ENCODE measurements around the gene APOBEC2. TPM values are rescaled to one million over a fixed set of nuclear protein-coding genes. Genes with fewer than 3 reads are reported as not detected.

Gene APOBEC2
- total RNA-seq, 1 experiment from 2014 or later: not detected

DNA sequence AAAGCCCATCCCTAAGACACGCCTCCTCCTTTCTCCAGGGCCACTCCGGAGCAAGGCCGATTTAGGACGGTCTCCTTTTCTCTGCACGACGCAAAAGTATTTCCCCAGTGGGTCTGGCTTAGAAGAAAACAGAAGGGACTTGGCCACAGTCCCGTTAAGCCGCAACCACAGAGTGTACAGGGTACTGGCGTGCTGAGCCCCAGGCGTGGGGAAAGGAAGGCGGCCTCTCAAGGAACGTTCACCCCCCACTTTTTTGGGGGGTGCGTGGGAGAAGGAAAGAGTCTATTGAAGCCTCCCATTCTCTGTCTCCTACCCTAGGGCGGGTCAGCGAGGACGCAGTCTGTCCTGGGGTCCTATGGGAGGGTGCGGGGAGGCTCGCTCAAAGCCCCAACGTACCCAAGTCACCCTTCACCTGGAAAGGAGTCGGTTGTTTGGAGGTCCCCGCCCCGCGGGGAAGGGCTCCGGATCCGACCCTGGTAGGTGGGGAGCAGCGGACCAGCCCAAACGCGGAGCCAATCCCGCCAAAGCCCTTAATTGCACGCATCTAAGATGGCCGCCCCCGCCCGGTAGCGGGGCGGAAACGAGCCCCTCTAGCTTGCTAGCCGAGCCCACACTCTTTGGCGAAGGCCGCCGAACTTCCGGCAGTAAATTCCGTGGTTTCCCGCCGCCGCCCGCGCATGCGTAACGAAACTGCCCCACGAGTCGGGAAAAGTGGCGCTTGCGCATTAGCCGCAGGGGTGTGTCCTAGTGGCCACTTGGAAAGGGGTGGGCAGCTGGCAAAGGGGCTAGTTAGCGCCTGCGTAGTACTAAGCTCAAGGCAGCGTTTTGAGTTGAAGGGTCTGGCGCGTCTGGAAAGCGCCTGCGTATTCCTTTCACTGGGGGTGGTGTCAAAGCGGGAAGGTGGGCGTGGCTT is 19.2 kb downstream of the APOBEC2 start, which contains the start of gene OARD1:
Gene OARD1 (minus strand): TSS at position 434 of the 913 bp plus-strand sequence. CDS start 722 bp downstream, outside the sequence.
- peaks cover 52% of the 10 kb centered on the region for H3K79me2 ChIP-seq (ENCODE audit: insufficient read depth, low read length)
- no peaks in the 10 kb centered on the region for H3K36me3 ChIP-seq (ENCODE audit: control insufficient read depth in 1 of 2, insufficient read depth in 2 of 2, low read length in 2 of 2)
- no peaks in the 10 kb centered on the region for H3K27me3 ChIP-seq (ENCODE audit: insufficient read depth, low read length)
- peak within 1 kb of the TSS; percentile 94 for H3K9ac ChIP-seq (ENCODE audit: low read length)
- RAD21 ChIA-PET (ENCODE audit: low non-redundant PET in 1 of 2, low total read pairs in 2 of 2, uncharacterized antibody in 2 of 2, unreplicated experiment in 2 of 2): no interaction called here
- H3K4me3 ChIP-seq (replicated peaks in 1 of 2; ENCODE audit: low read depth in 1 of 2, low read length in 2 of 2): peak within 1 kb of the TSS; percentile 67 to 77
- no peak within 1 kb of the TSS for H2AFZ ChIP-seq (ENCODE audit: low read depth, low read length, poor library complexity, severe bottlenecking)
- peak; percentile 98 for DNase-seq (ENCODE audit: low read depth, low spot score)
- H3K9me2 ChIP-seq (ENCODE audit: insufficient read depth): no peaks in the 10 kb centered on the region
- H3K4me2 ChIP-seq (ENCODE audit: low read length): peak within 1 kb of the TSS; percentile 93
- POLR2A ChIA-PET: interaction anchor here (0.7 to 1.0 kb wide), 3 partner anchors 17 to 253 kb away, joined by 3 to 4 read pairs (median 3); no protein-coding TSS in a partner anchor
- peak; percentile 78 for ATAC-seq
- intact Hi-C loops (cut with micrococcal nuclease): no loop called here
- peaks cover 7 to 16% of the 10 kb centered on the region in 2 experiments; a peak in 3 of 4 replicates for H3K4me1 ChIP-seq (ENCODE audit: control insufficient read depth in 1 of 2, insufficient read depth in 2 of 2, low read length in 2 of 2)
- H3K27ac ChIP-seq (ENCODE audit: low read depth, low read length): peak within 1 kb of the TSS; percentile 98
- H4K20me1 ChIP-seq (ENCODE audit: insufficient read depth): no peaks in the 10 kb centered on the region
- CTCF ChIA-PET: interaction anchor here (0.8 to 2.8 kb wide), 5 partner anchors 32 to 246 kb away, joined by 3 to 9 read pairs (median 4); partner anchors contain the start of gene UNC5CL
- H3K9me3 ChIP-seq (ENCODE audit: control insufficient read depth in 1 of 2, insufficient read depth in 1 of 2, low read depth in 1 of 2, low read length in 2 of 2): no peaks in the 10 kb centered on the region
- no TSS peak for BruUV-seq (replicated peaks)
- TF ChIP-seq ZFX (IDR thresholded peaks at IDR 0.05) (0 out of 2 replicates have a peak, but pooled peaks have one; percentile 22), SRF (IDR thresholded peaks at IDR 0.05; ENCODE audit: low read depth) (no peak), CBX3 (IDR thresholded peaks at IDR 0.05; ENCODE audit: low read depth) (0 out of 2 replicates have a peak, but pooled peaks have one; percentile 9), EGR1 (IDR thresholded peaks at IDR 0.05; ENCODE audit: low read depth) (peak; percentile 80), CTCF (IDR thresholded peaks at IDR 0.05 in 2 of 3, conservative IDR thresholded peaks at IDR 0.05 in 1 of 3; ENCODE audit: borderline replicate concordance in 1 of 3, insufficient read depth in 1 of 3, low read depth in 2 of 3, low read length in 2 of 3) (no peak), TCF7L2 (IDR thresholded peaks at IDR 0.05; ENCODE audit: borderline replicate concordance, extremely low read depth, insufficient read depth, insufficient read length) (peak; percentile 77), FOSL1 (IDR thresholded peaks at IDR 0.05; ENCODE audit: low read depth) (no peak), EZH2phosphoT487 (IDR thresholded peaks at IDR 0.05; ENCODE audit: borderline replicate concordance) (no peak), REST (IDR thresholded peaks at IDR 0.05; ENCODE audit: low read depth) (no peak), EZH2 (IDR thresholded peaks at IDR 0.05) (no peak), CEBPB (IDR thresholded peaks at IDR 0.05; ENCODE audit: low read depth) (no peak), ATF3 (IDR thresholded peaks at IDR 0.05) (no peak), RAD21 (IDR thresholded peaks at IDR 0.05; ENCODE audit: low read depth) (no peak), JUND (IDR thresholded peaks at IDR 0.05) (no peak), POLR2AphosphoS5 (IDR thresholded peaks at IDR 0.05; ENCODE audit: low read depth, low read length) (no peak; the same call in 1 of the 2 replicates), ZNF274 (IDR thresholded peaks at IDR 0.05; ENCODE audit: low read depth, low read length) (no peak), ELF1 (IDR thresholded peaks at IDR 0.05; ENCODE audit: borderline replicate concordance, low read depth) (peak; percentile 54; the same call in 1 of the 2 replicates)
- TF ChIP-seq, protein P1, sequence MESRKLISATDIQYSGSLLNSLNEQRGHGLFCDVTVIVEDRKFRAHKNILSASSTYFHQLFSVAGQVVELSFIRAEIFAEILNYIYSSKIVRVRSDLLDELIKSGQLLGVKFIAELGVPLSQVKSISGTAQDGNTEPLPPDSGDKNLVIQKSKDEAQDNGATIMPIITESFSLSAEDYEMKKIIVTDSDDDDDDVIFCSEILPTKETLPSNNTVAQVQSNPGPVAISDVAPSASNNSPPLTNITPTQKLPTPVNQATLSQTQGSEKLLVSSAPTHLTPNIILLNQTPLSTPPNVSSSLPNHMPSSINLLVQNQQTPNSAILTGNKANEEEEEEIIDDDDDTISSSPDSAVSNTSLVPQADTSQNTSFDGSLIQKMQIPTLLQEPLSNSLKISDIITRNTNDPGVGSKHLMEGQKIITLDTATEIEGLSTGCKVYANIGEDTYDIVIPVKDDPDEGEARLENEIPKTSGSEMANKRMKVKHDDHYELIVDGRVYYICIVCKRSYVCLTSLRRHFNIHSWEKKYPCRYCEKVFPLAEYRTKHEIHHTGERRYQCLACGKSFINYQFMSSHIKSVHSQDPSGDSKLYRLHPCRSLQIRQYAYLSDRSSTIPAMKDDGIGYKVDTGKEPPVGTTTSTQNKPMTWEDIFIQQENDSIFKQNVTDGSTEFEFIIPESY (IDR thresholded peaks at IDR 0.05; ENCODE audit: extremely low read depth, insufficient replicate concordance, low read length): peak; percentile 44
